D721Med (cell line): ENCODE data around the gene GALNT10.

Experiments
- DNase-seq: peaks from one replicate; pipeline ENCODE4 v3.0.0; 2011; ENCODE audit warnings: low spot score; ENCODE audit not compliant: insufficient read length
- FAIRE-seq: peaks from 2 replicates; lab custom pipeline; 2011; peaks lifted over from hg19 to GRCh38; lab: Jason Lieb, UNC
- CTCF ChIP-seq: IDR thresholded peaks from 2 replicates; pipeline ENCODE4 v1.5.1; 2012; ENCODE audit warnings: mild to moderate bottlenecking, control low read depth; ENCODE audit not compliant: insufficient read depth; ENCODE audit errors: missing control alignments

GALNT10 gene

GRCh38 chr5:154157483-154158378 is 32.8 kb upstream of the GALNT10 start:
- DNase-seq (no peak), FAIRE-seq (no peak)
- TF ChIP-seq CTCF, result peak; percentile 41

GRCh38 chr5:154158379-154158737 is 32.2 kb upstream of the GALNT10 start:
- DNase-seq, result no peak
- TF ChIP-seq CTCF, result no peak
- FAIRE-seq, result no peak

- FAIRE-seq (no peak), DNase-seq (no peak)
- no peak for TF ChIP-seq CTCF
Observed at GRCh38 chr5:154159343-154159742, 31.2 kb upstream of the GALNT10 start.

- DNase-seq (no peak), FAIRE-seq (no peak)
- TF ChIP-seq CTCF, result no peak
Observed at GRCh38 chr5:154162539-154163151, 27.9 kb upstream of the GALNT10 start.

GRCh38 chr5:154163327-154164248 is 26.9 kb upstream of the GALNT10 start:
- no peak for TF ChIP-seq CTCF
- FAIRE-seq, result no peak

GRCh38 chr5:154164249-154164581 is 26.3 kb upstream of the GALNT10 start:
- TF ChIP-seq CTCF, result no peak
- DNase-seq, result no peak
- no peak for FAIRE-seq

More at GRCh38 chr5:154163327-154164248, 26.9 kb upstream of the GALNT10 start:
- DNase-seq, result no peak
